Activated CD8-positive, alpha-beta T cell treated with anti-CD3 and anti-CD28 coated beads for 36 hours (primary cell): ENCODE results near the gene ATOX1. TPM values are rescaled to one million over a fixed set of nuclear protein-coding genes. Genes with fewer than 3 reads are reported as not detected.

ENCODE experiments used
- ATAC-seq: fragments of 200-7000 bp; cut with Tn5 transposase; one replicate; pipeline ENCODE4 v1.10.0; 2021; ENCODE audit warnings: mild to moderate bottlenecking, moderate library complexity
- CTCF ChIA-PET: fragments of 350-600 bp; sonication (Branson Sonifier 250); formaldehyde crosslinking; loops from one replicate; lab custom pipeline; 2021; ENCODE audit warnings: antibody characterized with exemption; lab: Charles Lee
- POLR2A ChIA-PET: fragments of 350-600 bp; sonication (Branson Sonifier 250); formaldehyde crosslinking; loops from one replicate; lab custom pipeline; 2021; ENCODE audit warnings: antibody characterized with exemption; lab: Charles Lee
- DNase-seq: peaks from one replicate; pipeline ENCODE4 v3.0.0-alpha.2; 2020
- H3K27ac Mint-ChIP-seq: one replicate; pipeline ENCODE4 v1.8.0; 2021; ENCODE audit warnings: mild to moderate bottlenecking, mixed read lengths
- H3K27me3 Mint-ChIP-seq: one replicate; pipeline ENCODE4 v1.8.0; 2021; ENCODE audit warnings: mixed read lengths
- H3K36me3 Mint-ChIP-seq: one replicate; pipeline ENCODE4 v1.8.0; 2021; ENCODE audit warnings: low read depth, mixed read lengths
- H3K4me1 Mint-ChIP-seq: one replicate; pipeline ENCODE4 v1.8.0; 2021; ENCODE audit warnings: low read depth, mixed read lengths
- H3K4me3 Mint-ChIP-seq: one replicate; pipeline ENCODE4 v1.8.0; 2021; ENCODE audit warnings: mild to moderate bottlenecking, moderate library complexity, mixed read lengths
- H3K9me3 Mint-ChIP-seq: one replicate; pipeline ENCODE4 v1.8.0; 2021; ENCODE audit warnings: mixed read lengths
- CTCF ChIP-seq: fragments of 200-600 bp; IDR thresholded peaks from one replicate; pipeline ENCODE4 v1.8.0; 2022; ENCODE audit warnings: antibody characterized with exemption, mild to moderate bottlenecking
- intact Hi-C: fragments of 100-400 bp; cut with micrococcal nuclease; formaldehyde crosslinking; loops from one replicate; pipeline ENCODE4 v1.10.0; 2022
- total RNA-seq, 2 experiments: library from RNA; stranded (reverse); gene quantifications; one replicate each; pipeline ENCODE4 v1.2.3, GENCODE V29; 2021

ATOX1 gene
- total RNA-seq, 2 experiments from 2014 or later, result 69.6 to 73.3 TPM

- TF ChIP-seq CTCF, result no peak
- Mint-ChIP-seq H3K36me3 (peaks cover 12% of the 10 kb centered on the region), H3K4me1 (peaks cover 33% of the 10 kb centered on the region), H3K27me3 (no peaks in the 10 kb centered on the region), H3K27ac (no peak overlapping the region), H3K9me3 (no peaks in the 10 kb centered on the region), H3K4me3 (no peak overlapping the region)
- CTCF ChIA-PET, result interaction anchor here (1.2 to 8.5 kb wide), 6 partner anchors 10 to 92 kb away, joined by 3 to 53 read pairs (median 10); partner anchors contain the start of gene G3BP1
- POLR2A ChIA-PET, result interaction anchor here (1.3 kb wide), 3 partner anchors 20 to 392 kb away, joined by 4 to 6 read pairs (median 4); no protein-coding TSS in a partner anchor
- intact Hi-C loops, result no loop called here
- DNase-seq (no peak), ATAC-seq (no peak)
Observed at GRCh38 chr5:151751091-151751490, 7.3 kb downstream of the ATOX1 start.

- Mint-ChIP-seq H3K9me3 (no peaks in the 10 kb centered on the region), H3K4me1 (peaks cover 34% of the 10 kb centered on the region), H3K27ac (peak overlapping the region; percentile 81), H3K27me3 (no peaks in the 10 kb centered on the region), H3K4me3 (no peak overlapping the region), H3K36me3 (peaks cover 17% of the 10 kb centered on the region)
- ChIA-PET POLR2A (interaction anchor here (1.2 to 1.4 kb wide), 3 partner anchors 8 to 22 kb away, joined by 5 to 6 read pairs (median 5); partner anchors contain the start of gene ATOX1), CTCF (interaction anchor here (1.3 to 8.5 kb wide), 5 partner anchors 9 to 227 kb away, joined by 4 to 53 read pairs (median 11); partner anchors contain the start of gene G3BP1)
- DNase-seq (no peak), ATAC-seq (no peak)
- TF ChIP-seq CTCF, result no peak
- intact Hi-C loops, result no loop called here
Observed at GRCh38 chr5:151750121-151750520, 8.3 kb downstream of the ATOX1 start.

- Mint-ChIP-seq H3K36me3 (peaks cover 18% of the 10 kb centered on the region), H3K4me1 (peaks cover 31% of the 10 kb centered on the region), H3K9me3 (no peaks in the 10 kb centered on the region), H3K27me3 (no peaks in the 10 kb centered on the region), H3K4me3 (no peak overlapping the region), H3K27ac (peak overlapping the region; percentile 51)
- ChIA-PET CTCF (interaction anchor here (7.5 kb wide), 1 partner anchor 88 kb away, joined by 111 read pairs; no protein-coding TSS in a partner anchor), POLR2A (no interaction called here)
- ATAC-seq, result peak; percentile 71
- no peak for TF ChIP-seq CTCF
- intact Hi-C loops, result loop anchor here (5.0 kb wide), 1 partner anchor 298 kb away; the partner anchor contains the start of gene SLC36A1
- peak; percentile 67 for DNase-seq
Observed at GRCh38 chr5:151745071-151745705, 13.2 kb downstream of the ATOX1 start.

- POLR2A ChIA-PET, result interaction anchor here (0.9 kb wide), 1 partner anchor 15 kb away, joined by 3 read pairs; the partner anchor contains the start of gene ATOX1
- Mint-ChIP-seq H3K9me3 (no peaks in the 10 kb centered on the region), H3K36me3 (peaks cover 21% of the 10 kb centered on the region), H3K4me3 (no peak overlapping the region), H3K4me1 (peaks cover 27% of the 10 kb centered on the region), H3K27ac (peak overlapping the region; percentile 10), H3K27me3 (no peaks in the 10 kb centered on the region)
- DNase-seq (no peak), ATAC-seq (no peak)
- CTCF ChIA-PET, result interaction anchor here (1.2 to 7.5 kb wide), 4 partner anchors 11 to 91 kb away, joined by 3 to 111 read pairs (median 28); partner anchors contain the start of gene ATOX1
- no peak for TF ChIP-seq CTCF
- intact Hi-C loops, result no loop called here
Observed at GRCh38 chr5:151743530-151743929, 14.9 kb downstream of the ATOX1 start.

GRCh38 chr5:151742870-151743294, 15.5 kb downstream of the ATOX1 start:
- DNase-seq (no peak), ATAC-seq (no peak)
- intact Hi-C loops, result no loop called here
- Mint-ChIP-seq H3K9me3 (no peaks in the 10 kb centered on the region), H3K4me1 (peaks cover 27% of the 10 kb centered on the region), H3K36me3 (peaks cover 21% of the 10 kb centered on the region), H3K4me3 (no peak overlapping the region), H3K27ac (no peak overlapping the region), H3K27me3 (no peaks in the 10 kb centered on the region)
- TF ChIP-seq CTCF, result no peak
- POLR2A ChIA-PET, result no interaction called here
- CTCF ChIA-PET, result interaction anchor here (1.3 to 7.5 kb wide), 6 partner anchors 11 to 85 kb away, joined by 3 to 111 read pairs (median 25); partner anchors contain the start of genes ATOX1 and G3BP1
